HepG2 (cell line): ENCODE results near the gene RRN3. TPM values are rescaled to one million over a fixed set of nuclear protein-coding genes. Genes with fewer than 3 reads are reported as not detected.
"Not testable (repeated sequence)": the region's sequence is repeated elsewhere in the genome, so short reads cannot be mapped to it uniquely, and the experiment has no call there.

ENCODE experiments used
- ARNTL ChIP-seq: sonication (generic); formaldehyde crosslinking; IDR thresholded peaks from 2 replicates; pipeline ENCODE4 v1.4.0; 2020; ENCODE audit warnings: mild to moderate bottlenecking, missing genetic modification reagents
- CREM ChIP-seq, 2 experiments: sonication (generic) in 1 of 2; formaldehyde crosslinking in 1 of 2; IDR thresholded peaks; 2 replicates each; pipeline versions ENCODE4 v1.4.0 to v1.6.1; 2016 to 2020; ENCODE audit warnings: antibody characterized with exemption in 1 of 2, mild to moderate bottlenecking in 1 of 2, missing genetic modification reagents in 1 of 2
- DR1 ChIP-seq: sonication (generic); formaldehyde crosslinking; IDR thresholded peaks from 2 replicates; pipeline ENCODE4 v1.8.0; 2021; ENCODE audit warnings: mild to moderate bottlenecking, missing genetic modification reagents, inconsistent platforms
- ELF1 ChIP-seq: sonication (generic); formaldehyde crosslinking; IDR thresholded peaks from 2 replicates; pipeline ENCODE4 v1.4.0; 2020; ENCODE audit warnings: missing genetic modification reagents
- EP300 ChIP-seq, 3 experiments: sonication (generic) in 1 of 3; formaldehyde crosslinking in 1 of 3; IDR thresholded peaks; 2 replicates each; pipeline versions ENCODE4 v1.5.1 to v1.6.1; 2011 to 2020; ENCODE audit warnings: low read depth in 2 of 3, low read length in 2 of 3, borderline replicate concordance in 1 of 3, improper control_type of control experiment in 1 of 3, mild to moderate bottlenecking in 1 of 3, missing genetic modification reagents in 1 of 3, moderate library complexity in 1 of 3
- FOXK1 ChIP-seq: sonication (generic); formaldehyde crosslinking; IDR thresholded peaks from 2 replicates; pipeline ENCODE4 v1.4.0; 2020; ENCODE audit warnings: low read depth, missing genetic modification reagents, borderline replicate concordance
- KLF12 ChIP-seq: sonication (generic); formaldehyde crosslinking; IDR thresholded peaks from 2 replicates; pipeline ENCODE4 v1.4.0; 2020; ENCODE audit warnings: missing genetic modification reagents, borderline replicate concordance
- MTA1 ChIP-seq: sonication (generic); formaldehyde crosslinking; IDR thresholded peaks from 2 replicates; pipeline ENCODE4 v1.4.0; 2020; ENCODE audit warnings: missing genetic modification reagents, mild to moderate bottlenecking, borderline replicate concordance
- MYC ChIP-seq: sonication (generic); formaldehyde crosslinking; IDR thresholded peaks from 2 replicates; pipeline ENCODE4 v1.9.0; 2021; ENCODE audit warnings: missing genetic modification reagents, borderline replicate concordance
- POGZ ChIP-seq: sonication (generic); formaldehyde crosslinking; IDR thresholded peaks from 2 replicates; pipeline ENCODE4 v1.4.0; 2020; ENCODE audit warnings: mild to moderate bottlenecking, missing genetic modification reagents
- RFXAP ChIP-seq: sonication (generic); formaldehyde crosslinking; IDR thresholded peaks from 2 replicates; pipeline ENCODE4 v1.4.0; 2020; ENCODE audit warnings: missing genetic modification reagents, borderline replicate concordance
- SIN3A ChIP-seq: IDR thresholded peaks from 2 replicates; pipeline ENCODE4 v1.6.1; 2011; ENCODE audit warnings: low read depth, mild to moderate bottlenecking, control low read depth, low read length, borderline replicate concordance
- TAF1 ChIP-seq: sonication (generic); formaldehyde crosslinking; IDR thresholded peaks from 2 replicates; pipeline ENCODE4 v1.4.0; 2020; ENCODE audit warnings: missing genetic modification reagents
- TBL1XR1 ChIP-seq: fragments of 150-350 bp; IDR thresholded peaks from 2 replicates; pipeline ENCODE4 v1.6.1; 2014; ENCODE audit warnings: borderline replicate concordance, low read length; ENCODE audit not compliant: partially characterized antibody
- THAP11 ChIP-seq: IDR thresholded peaks from 2 replicates; pipeline ENCODE4 v1.6.1; 2016; ENCODE audit warnings: missing biosample characterization, missing genetic modification reagents
- THAP9 ChIP-seq: sonication (generic); formaldehyde crosslinking; IDR thresholded peaks from 2 replicates; pipeline ENCODE4; 2020; ENCODE audit warnings: missing genetic modification reagents, mild to moderate bottlenecking, borderline replicate concordance
- ZBTB20 ChIP-seq: sonication (generic); formaldehyde crosslinking; IDR thresholded peaks from 2 replicates; pipeline ENCODE4 v1.8.1; 2023; ENCODE audit warnings: missing genetic modification reagents, low read depth, mild to moderate bottlenecking, borderline replicate concordance
- ZMYM4 ChIP-seq: sonication (generic); formaldehyde crosslinking; IDR thresholded peaks from 2 replicates; pipeline ENCODE4 v1.8.1; 2023; ENCODE audit warnings: mild to moderate bottlenecking, missing genetic modification reagents
- ZNF431 ChIP-seq: sonication (generic); formaldehyde crosslinking; IDR thresholded peaks from 2 replicates; pipeline ENCODE4 v1.9.0; 2022; ENCODE audit warnings: missing genetic modification reagents, low read depth, mild to moderate bottlenecking, borderline replicate concordance
- ZNF546 ChIP-seq: sonication (generic); formaldehyde crosslinking; conservative IDR thresholded peaks from 2 replicates; pipeline ENCODE4 v1.8.1; 2023; ENCODE audit warnings: mild to moderate bottlenecking, missing genetic modification reagents
- ZNF619 ChIP-seq: sonication (generic); formaldehyde crosslinking; IDR thresholded peaks from 2 replicates; pipeline ENCODE4 v1.4.0; 2020; ENCODE audit warnings: mild to moderate bottlenecking, missing genetic modification reagents
- ZNF772 ChIP-seq: sonication (generic); formaldehyde crosslinking; IDR thresholded peaks from 2 replicates; pipeline ENCODE4 v1.5.0; 2020; ENCODE audit warnings: mild to moderate bottlenecking, missing genetic modification reagents
- ZNF800 ChIP-seq: sonication (generic); formaldehyde crosslinking; IDR thresholded peaks from 2 replicates; pipeline ENCODE4 v1.4.0; 2020; ENCODE audit warnings: missing genetic modification reagents
- ZSCAN30 ChIP-seq: sonication (generic); formaldehyde crosslinking; IDR thresholded peaks from 2 replicates; pipeline ENCODE4 v1.5.0; 2020; ENCODE audit warnings: mild to moderate bottlenecking, missing genetic modification reagents
- polyA plus RNA-seq, 8 experiments: library from polyadenylated mRNA; depleted of rRNA in 3 of 8; stranded (reverse) in 7 of 8; unstranded in 1 of 8; fragments of >200 nt; fragmentation: Illumina TruSeq in 4 of 8; extraction: Trizol in 4 of 8; gene quantifications; 2 replicates each; pipeline versions ENCODE4 v1.2.1 to v1.2.3, GENCODE V29; 2011 to 2016; ENCODE audit warnings: low read depth in 4 of 8, missing spikeins in 1 of 8, mixed read lengths in 1 of 8; ENCODE audit not compliant: insufficient read depth in 1 of 8
- total RNA-seq, 5 experiments: library from RNA; depleted of rRNA; stranded (reverse); fragments of >200 nt; fragmentation: Illumina TruSeq; extraction: Trizol; gene quantifications; 2 replicates each; pipeline ENCODE4 v1.2.3, GENCODE V29; 2016; ENCODE audit warnings: low read depth in 1 of 5

The RRN3 gene
- total and polyA plus RNA-seq, 2 of the 13 experiments (the other 11 are each of a cell fraction or from before 2014, with no cell fraction given): 45.8 to 67.0 TPM

GRCh38 chr16:15093955-15094827 lies at the start of gene RRN3 (continued):
- peak; percentile 68; the same call in 1 of the 2 replicates for TF ChIP-seq ZNF431 (CRISPR knock-in tag)
- peak; percentile 96 for TF ChIP-seq THAP11 (CRISPR knock-in tag)
- peak; percentile 98 for TF ChIP-seq KLF12 (CRISPR knock-in tag)
- peak; percentile 89 for TF ChIP-seq ZMYM4 (CRISPR knock-in tag)
- TF ChIP-seq FOXK1 (CRISPR knock-in tag): peak; percentile 99
- peak; percentile 90; the same call in 1 of the 2 replicates for TF ChIP-seq MTA1 (CRISPR knock-in tag)
- TF ChIP-seq EP300 (IDR thresholded peaks at IDR 0.05; ENCODE audit: low read depth in 2 of 2, low read length in 2 of 2): 0 out of 4 replicates have a peak, but pooled peaks of 1 of the 2 experiments have one; percentile 42
- peak; percentile 64; the same call in 1 of the 2 replicates for TF ChIP-seq EP300 (CRISPR knock-in tag; IDR thresholded peaks at IDR 0.05; ENCODE audit: borderline replicate concordance)
- TF ChIP-seq DR1 (CRISPR knock-in tag): peak; percentile 95
- peak; percentile 92 for TF ChIP-seq CREM (IDR thresholded peaks at IDR 0.05)
- TF ChIP-seq CREM (CRISPR knock-in tag; IDR thresholded peaks at IDR 0.05): not testable (repeated sequence)
- TF ChIP-seq ZSCAN30 (CRISPR knock-in tag): peak; percentile 68; the same call in 1 of the 2 replicates
- TF ChIP-seq ZNF772 (CRISPR knock-in tag): peak; percentile 92
- TF ChIP-seq TAF1: peak; percentile 99
- TF ChIP-seq ZNF619: peak; percentile 93
- peak; percentile 96 for TF ChIP-seq POGZ
- peak; percentile 70 for TF ChIP-seq TBL1XR1
- peak; percentile 97 for TF ChIP-seq MYC (CRISPR knock-in tag)
- TF ChIP-seq RFXAP (CRISPR knock-in tag): peak; percentile 92; the same call in 1 of the 2 replicates
- peak; percentile 79; the same call in 1 of the 2 replicates for TF ChIP-seq ZNF546 (CRISPR knock-in tag)
- TF ChIP-seq THAP9: peak; percentile 93; the same call in 1 of the 2 replicates
- peak; percentile 96 for TF ChIP-seq ZBTB20 (CRISPR knock-in tag)
- TF ChIP-seq ELF1: peak; percentile 97
- peak; percentile 70; the same call in 1 of the 2 replicates for TF ChIP-seq ZNF800 (CRISPR knock-in tag)
- TF ChIP-seq ARNTL (CRISPR knock-in tag): peak; percentile 84
- peak; percentile 93; the same call in 1 of the 2 replicates for TF ChIP-seq SIN3A
